Ecto neural progenitor cell (in vitro differentiated cells): Measurements from ENCODE around the gene ACTR10.

Experiments used
- DNase-seq: peaks from one replicate; pipeline ENCODE4 v3.0.0-alpha.2; 2018; ENCODE audit warnings: low spot score

Gene ACTR10

GRCh38 chr14:58281969-58282368, 82.0 kb downstream of the ACTR10 start:
- no peak for DNase-seq

GRCh38 chr14:58282925-58283593, 83.1 kb downstream of the ACTR10 start:
- no peak for DNase-seq

- DNase-seq = no peak
These were observed 83.8 kb downstream of the ACTR10 start for GRCh38 chr14:58283730-58284129.

GRCh38 chr14:58285132-58285531, 85.2 kb downstream of the ACTR10 start:
- no peak for DNase-seq
